Lower leg skin (tissue), 3 donors: ENCODE measurements around the gene CARS1.

Source experiments
- CTCF ChIP-seq, 3 donors: fragments of 450-650 bp; IDR thresholded peaks; one replicate each; pipeline ENCODE4 v1.5.1; 2016; ENCODE audit warnings: antibody characterized with exemption in 3 of 3, mild to moderate bottlenecking in 3 of 3, moderate library complexity in 2 of 3
- POLR2A ChIP-seq, 2 donors: fragments of 450-650 bp; IDR thresholded peaks; one replicate each; pipeline ENCODE4 v1.6.1; 2016 to 2017; ENCODE audit warnings: antibody characterized with exemption in 2 of 2, mild to moderate bottlenecking in 1 of 2, moderate library complexity in 1 of 2

- no peak for TF ChIP-seq CTCF (IDR thresholded peaks at IDR 0.05)
- TF ChIP-seq POLR2A (IDR thresholded peaks at IDR 0.05) = no peak
These were observed 7.6 kb downstream of the CARS1 start for GRCh38 chr11:3049430-3050243.
